HK-2 (cell line): ENCODE measurements around the gene SPRYD4.
"Not testable (repeated sequence)": the region's sequence is repeated elsewhere in the genome, so short reads cannot be mapped to it uniquely, and the experiment has no call there.

Experiments
- DNase-seq: peaks from one replicate; pipeline ENCODE4 v3.0.0-alpha.2; 2018; ENCODE audit not compliant: unreplicated experiment

SPRYD4 gene

GRCh38 chr12:56468216-56469006, at the start of gene SPRYD4:
TSS of gene SPRYD4 (plus strand) at chr12:56468578. CDS start at chr12:56468592, 14 bp downstream.
- DNase-seq, result peak; percentile 89

- no peak for DNase-seq
These were observed 48.0 kb upstream of the SPRYD4 start for GRCh38 chr12:56420411-56420810.

GRCh38 chr12:56425193-56425592, 43.2 kb upstream of the SPRYD4 start:
- no peak for DNase-seq

GRCh38 chr12:56425940-56426438, 42.4 kb upstream of the SPRYD4 start:
- no peak for DNase-seq

GRCh38 chr12:56431288-56431687, 37.1 kb upstream of the SPRYD4 start:
- no peak for DNase-seq

GRCh38 chr12:56431850-56432249, 36.5 kb upstream of the SPRYD4 start:
- no peak for DNase-seq

- DNase-seq, result no peak
These were observed 33.5 kb upstream of the SPRYD4 start for GRCh38 chr12:56434828-56435227.

- DNase-seq, result no peak
These were observed 30.8 kb upstream of the SPRYD4 start for GRCh38 chr12:56437430-56438176.

- DNase-seq, result not testable (repeated sequence)
These were observed 25.2 kb upstream of the SPRYD4 start for GRCh38 chr12:56443208-56443607.

- DNase-seq, result peak; percentile 90
These were observed 19.3 kb upstream of the SPRYD4 start, which contains the start of gene TIMELESS for GRCh38 chr12:56448860-56449621. TSS of gene TIMELESS (minus strand) at chr12:56449426. CDS start at chr12:56434170, 15,256 bp downstream.

GRCh38 chr12:56449622-56449984, 18.8 kb upstream of the SPRYD4 start:
- no peak for DNase-seq

- DNase-seq, result no peak
These were observed 18.1 kb upstream of the SPRYD4 start for GRCh38 chr12:56450241-56450640.

- DNase-seq, result no peak
These were observed 17.2 kb upstream of the SPRYD4 start for GRCh38 chr12:56451147-56451546.

GRCh38 chr12:56454557-56454956, 13.8 kb upstream of the SPRYD4 start, which contains the start of gene MIP:
TSS of gene MIP (minus strand) at chr12:56454657. CDS start at chr12:56454613, 44 bp downstream.
- no peak for DNase-seq

- no peak for DNase-seq
These were observed 10.6 kb upstream of the SPRYD4 start for GRCh38 chr12:56457817-56458216.

- peak; percentile 54 for DNase-seq
These were observed 6.9 kb upstream of the SPRYD4 start for GRCh38 chr12:56461235-56462159.

GRCh38 chr12:56462565-56462964, 5.8 kb upstream of the SPRYD4 start:
- DNase-seq, result no peak

GRCh38 chr12:56469007-56469930, 891 bp downstream of the SPRYD4 start:
- DNase-seq, result peak; percentile 33

GRCh38 chr12:56474389-56474788, 6.0 kb downstream of the SPRYD4 start:
- DNase-seq, result no peak

GRCh38 chr12:56476143-56476542, 7.8 kb downstream of the SPRYD4 start:
- no peak for DNase-seq
